A549 (cell line): Measurements from ENCODE around the gene TMEM87B. TPM values are rescaled to one million over a fixed set of nuclear protein-coding genes. Genes with fewer than 3 reads are reported as not detected.

ENCODE experiments used
- ATAC-seq, 2 experiments: fragments of 200-7000 bp in 1 of 2; fragments of >200 bp in 1 of 2; cut with Nextera tagmentation in 1 of 2; cut with Tn5 transposase in 1 of 2; 3 replicates each; pipeline versions ENCODE4 v1.8.0 to v1.9.1; 2018 to 2020; ENCODE audit warnings: mild to moderate bottlenecking in 1 of 2, moderate library complexity in 1 of 2
- CTCF ChIA-PET: fragments of 300-600 bp; sonication (Branson Sonifier 250); formaldehyde crosslinking; extraction: SDS; loops from one replicate; lab custom pipeline; 2021; ENCODE audit warnings: antibody characterized with exemption, inconsistent platforms; lab: Yijun Ruan, JAX
- POLR2A ChIA-PET: fragments of 350-600 bp; formaldehyde crosslinking; extraction: SDS; loops from one replicate; lab custom pipeline; 2021; ENCODE audit warnings: antibody characterized with exemption, inconsistent platforms; lab: Yijun Ruan, JAX
- DNase-seq, 2 experiments: peaks; one replicate each; pipeline versions ENCODE4 v3.0.0 to v3.0.0-alpha.2; 2011 to 2016; ENCODE audit warnings: low read depth in 1 of 2, low spot score in 1 of 2
- FAIRE-seq: peaks from 2 replicates; lab custom pipeline; 2011; peaks lifted over from hg19 to GRCh38; lab: Jason Lieb, UNC
- H3K27ac ChIP-seq, 2 experiments: fragments of >200 bp; sonication (Bioruptor Twin); formaldehyde crosslinking; 3 replicates each; pipeline ENCODE4 v1.5.1; 2016 to 2017
- H3K4me1 ChIP-seq: fragments of >200 bp; sonication (Bioruptor Twin); formaldehyde crosslinking; 3 replicates; pipeline ENCODE4 v1.6.1; 2016
- H3K4me2 ChIP-seq: fragments of >200 bp; sonication (Bioruptor Twin); formaldehyde crosslinking; 3 replicates; pipeline ENCODE4 v1.6.1; 2016
- H3K4me3 ChIP-seq: fragments of >200 bp; sonication (Bioruptor Twin); formaldehyde crosslinking; 3 replicates; pipeline ENCODE4 v1.5.1; 2016
- H3K9me3 ChIP-seq: fragments of >200 bp; sonication (Bioruptor Twin); formaldehyde crosslinking; 3 replicates; pipeline ENCODE4 v1.6.1; 2016
- BHLHE40 ChIP-seq: IDR thresholded peaks from 2 replicates; pipeline ENCODE4 v1.6.1; 2012; ENCODE audit warnings: low read depth, low read length, inconsistent platforms
- CBX8 ChIP-seq: fragments of 200-600 bp; sonication (generic); IDR thresholded peaks from 2 replicates; pipeline ENCODE4 v1.6.1; 2016
- FOSB ChIP-seq: fragments of 250-450 bp; sonication (Bioruptor Pico); IDR thresholded peaks from 2 replicates; pipeline ENCODE4 v1.5.0; 2020; ENCODE audit warnings: mild to moderate bottlenecking, moderate library complexity
- HDAC2 ChIP-seq: fragments of 200-600 bp; sonication (generic); IDR thresholded peaks from 2 replicates; pipeline ENCODE4 v1.6.1; 2016
- HOXA7 ChIP-seq: fragments of 250-450 bp; sonication (Bioruptor Pico); IDR thresholded peaks from 2 replicates; pipeline ENCODE4 v1.5.0; 2020; ENCODE audit warnings: mild to moderate bottlenecking, moderate library complexity
- HOXB5 ChIP-seq: fragments of 250-450 bp; sonication (Bioruptor Pico); IDR thresholded peaks from 2 replicates; pipeline ENCODE4 v1.5.0; 2020; ENCODE audit warnings: mild to moderate bottlenecking, moderate library complexity
- JUN ChIP-seq, 2 experiments: fragments of >200 bp; sonication (Bioruptor Twin); formaldehyde crosslinking; IDR thresholded peaks; 2 replicates in 1 of 2; 3 replicates in 1 of 2; pipeline ENCODE4 v1.6.1; 2016 to 2017
- JUNB ChIP-seq: fragments of >200 bp; sonication (Bioruptor Twin); formaldehyde crosslinking; IDR thresholded peaks from 2 replicates; pipeline ENCODE4 v1.6.1; 2016
- MAZ ChIP-seq: fragments of 150-350 bp; IDR thresholded peaks from 2 replicates; pipeline ENCODE4 v1.6.1; 2014; ENCODE audit warnings: antibody characterized with exemption, low read depth, low read length, borderline replicate concordance
- RAD21 ChIP-seq, 2 experiments: fragments of >200 bp in 1 of 2; sonication (Bioruptor Twin) in 1 of 2; formaldehyde crosslinking in 1 of 2; IDR thresholded peaks in 1 of 2; conservative IDR thresholded peaks in 1 of 2; 2 replicates in 1 of 2; 3 replicates in 1 of 2; pipeline ENCODE4 v1.6.1; 2012 to 2018; ENCODE audit warnings: inconsistent platforms in 1 of 2
- RNF2 ChIP-seq: fragments of 200-600 bp; sonication (generic); IDR thresholded peaks from 2 replicates; pipeline ENCODE4 v1.6.1; 2016; ENCODE audit warnings: low read depth, mild to moderate bottlenecking, antibody characterized with exemption, moderate library complexity, borderline replicate concordance
- SMC3 ChIP-seq: fragments of >200 bp; sonication (Bioruptor Twin); formaldehyde crosslinking; IDR thresholded peaks from 3 replicates; pipeline ENCODE4 v1.6.1; 2018; ENCODE audit warnings: inconsistent platforms
- SREBF2 ChIP-seq: fragments of 450-650 bp; IDR thresholded peaks from 2 replicates; pipeline ENCODE4 v1.6.1; 2014; ENCODE audit warnings: mild to moderate bottlenecking, moderate library complexity
- USF2 ChIP-seq: fragments of 450-650 bp; IDR thresholded peaks from 2 replicates; pipeline ENCODE4 v1.6.1; 2014; ENCODE audit warnings: antibody characterized with exemption
- ZC3H11A ChIP-seq: fragments of 450-650 bp; IDR thresholded peaks from 2 replicates; pipeline ENCODE4 v1.6.1; 2014; ENCODE audit warnings: antibody characterized with exemption, mild to moderate bottlenecking
- ZFP36 ChIP-seq: fragments of 450-650 bp; IDR thresholded peaks from 2 replicates; pipeline ENCODE4 v1.6.1; 2014; ENCODE audit warnings: borderline replicate concordance; ENCODE audit not compliant: partially characterized antibody
- WGBS: methylation state at CpG from one replicate; pipeline ENCODE4 v1.1.6; 2017; ENCODE audit errors: missing lambda C conversion rate; 5-methylcytosine and 5-hydroxymethylcytosine counted together
- polyA plus RNA-seq, 4 experiments: library from polyadenylated mRNA; depleted of rRNA in 3 of 4; stranded (reverse); fragments of >200 nt; fragmentation: RNase III in 1 of 4; extraction: RNeasy Plus Mini Kit Qiagen cat#74134 plus additional on column Dnase treatment in 1 of 4; gene quantifications; 2 replicates in 3 of 4; 3 replicates in 1 of 4; pipeline ENCODE4 v1.2.3, GENCODE V29; 2011 to 2017
- TF ChIP-seq, protein P1 (sequence below): fragments of >200 bp; sonication (Bioruptor Twin); formaldehyde crosslinking; IDR thresholded peaks from 3 replicates; pipeline ENCODE4 v1.5.1; 2016
- TF ChIP-seq, protein P2 (sequence below): fragments of >200 bp; sonication (Bioruptor Twin); formaldehyde crosslinking; IDR thresholded peaks from 2 replicates; pipeline ENCODE4 v1.6.1; 2016
- TF ChIP-seq, protein P3 (sequence below): IDR thresholded peaks from 2 replicates; pipeline ENCODE4 v1.6.1; 2012
- TF ChIP-seq, protein P4 (sequence below): fragments of 250-450 bp; sonication (Bioruptor Pico); IDR thresholded peaks from 2 replicates; pipeline ENCODE4 v1.5.0; 2020; ENCODE audit warnings: low read depth, mild to moderate bottlenecking, moderate library complexity

TMEM87B gene
- polyA plus RNA-seq, 2 of the 4 experiments (the other 2 are of a cell fraction), result 12.3 to 27.0 TPM

DNA sequence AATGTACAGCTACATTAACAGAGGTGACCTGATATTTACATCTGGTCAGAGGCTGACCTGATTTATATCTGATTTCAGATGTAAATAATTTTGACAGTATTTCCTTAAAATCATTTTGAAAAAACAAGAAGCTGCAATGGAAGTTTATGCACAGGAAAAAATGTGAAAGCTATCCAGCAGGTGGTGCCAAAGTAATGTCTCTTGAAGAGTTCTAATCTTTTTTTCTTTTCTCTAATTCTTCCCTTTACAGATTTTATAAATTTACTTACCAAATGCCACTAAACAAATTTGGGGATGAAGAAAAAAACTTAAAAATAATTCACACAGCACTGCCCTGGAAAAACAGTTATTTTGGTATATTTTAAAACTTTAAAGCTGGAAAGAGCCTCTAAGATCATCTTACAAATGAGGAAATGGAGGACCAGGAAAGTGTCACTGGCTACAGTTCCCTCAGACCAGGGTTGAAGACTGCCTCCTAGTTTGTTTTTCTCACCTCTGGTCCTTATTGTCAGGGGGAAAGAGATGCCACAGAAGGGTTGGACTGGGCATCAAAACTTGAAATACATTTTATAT, 66.7 kb downstream of the TMEM87B start:
- Histone ChIP-seq H3K4me3 (no peak overlapping the region), H3K27ac (no peak overlapping the region), H3K4me2 (no peak overlapping the region), H3K9me3 (no peaks in the 10 kb centered on the region), H3K4me1 (no peaks in the 10 kb centered on the region)
- FAIRE-seq (no peak), ATAC-seq (no peak), DNase-seq (peak; percentile 12 to 47)
- ChIA-PET CTCF (interaction anchor here (0.5 to 2.2 kb wide), 21 partner anchors 10 to 605 kb away, joined by 3 to 9 read pairs (median 4); no protein-coding TSS in a partner anchor), POLR2A (interaction anchor here (0.6 kb wide), 1 partner anchor 177 kb away, joined by 4 read pairs; no protein-coding TSS in a partner anchor)
- TF ChIP-seq, protein P1, sequence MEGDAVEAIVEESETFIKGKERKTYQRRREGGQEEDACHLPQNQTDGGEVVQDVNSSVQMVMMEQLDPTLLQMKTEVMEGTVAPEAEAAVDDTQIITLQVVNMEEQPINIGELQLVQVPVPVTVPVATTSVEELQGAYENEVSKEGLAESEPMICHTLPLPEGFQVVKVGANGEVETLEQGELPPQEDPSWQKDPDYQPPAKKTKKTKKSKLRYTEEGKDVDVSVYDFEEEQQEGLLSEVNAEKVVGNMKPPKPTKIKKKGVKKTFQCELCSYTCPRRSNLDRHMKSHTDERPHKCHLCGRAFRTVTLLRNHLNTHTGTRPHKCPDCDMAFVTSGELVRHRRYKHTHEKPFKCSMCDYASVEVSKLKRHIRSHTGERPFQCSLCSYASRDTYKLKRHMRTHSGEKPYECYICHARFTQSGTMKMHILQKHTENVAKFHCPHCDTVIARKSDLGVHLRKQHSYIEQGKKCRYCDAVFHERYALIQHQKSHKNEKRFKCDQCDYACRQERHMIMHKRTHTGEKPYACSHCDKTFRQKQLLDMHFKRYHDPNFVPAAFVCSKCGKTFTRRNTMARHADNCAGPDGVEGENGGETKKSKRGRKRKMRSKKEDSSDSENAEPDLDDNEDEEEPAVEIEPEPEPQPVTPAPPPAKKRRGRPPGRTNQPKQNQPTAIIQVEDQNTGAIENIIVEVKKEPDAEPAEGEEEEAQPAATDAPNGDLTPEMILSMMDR, result peak; percentile 76
- no peak for TF ChIP-seq USF2
- TF ChIP-seq RNF2, result no peak
- TF ChIP-seq HOXB5 (CRISPR knock-in tag), result no peak
- TF ChIP-seq RAD21 (conservative IDR thresholded peaks at IDR 0.05 in 1 of 2, IDR thresholded peaks at IDR 0.05 in 1 of 2), result peak; percentile 76 to 77
- TF ChIP-seq HOXA7, result no peak
- TF ChIP-seq ZFP36, result no peak
- no peak for TF ChIP-seq JUNB
- TF ChIP-seq SMC3, result peak; percentile 68

DNA sequence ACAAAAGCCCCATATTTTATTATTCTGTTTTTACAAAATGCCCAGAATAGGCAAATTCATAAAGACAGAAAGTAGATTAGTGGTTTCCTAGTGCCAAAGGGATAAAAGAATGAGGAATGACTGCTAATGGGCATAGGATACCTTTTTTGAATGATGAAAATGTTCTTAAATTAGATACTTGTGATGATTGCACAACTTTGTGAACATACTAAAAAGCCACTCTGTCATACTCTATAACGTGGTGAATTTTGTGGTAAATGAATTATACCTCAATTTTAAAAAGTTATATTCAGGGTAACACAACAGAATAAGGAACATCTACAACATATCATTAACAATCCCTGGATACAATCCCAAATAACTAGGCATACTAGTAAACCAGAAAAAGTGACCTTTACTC, 74.0 kb downstream of the TMEM87B start:
- no peak for ATAC-seq
- no peak overlapping the region for H3K4me3 ChIP-seq
- no peaks in the 10 kb centered on the region for H3K4me1 ChIP-seq
- TF ChIP-seq RAD21 (conservative IDR thresholded peaks at IDR 0.05 in 1 of 2, IDR thresholded peaks at IDR 0.05 in 1 of 2) (no peak), BHLHE40 (no peak), CBX8 (no peak), USF2 (no peak), HDAC2 (no peak), ZFP36 (no peak), FOSB (CRISPR knock-in tag) (no peak), ZC3H11A (no peak), SREBF2 (no peak), MAZ (no peak), JUNB (no peak), JUN (IDR thresholded peaks at IDR 0.05) (no peak)
- TF ChIP-seq, protein P2, sequence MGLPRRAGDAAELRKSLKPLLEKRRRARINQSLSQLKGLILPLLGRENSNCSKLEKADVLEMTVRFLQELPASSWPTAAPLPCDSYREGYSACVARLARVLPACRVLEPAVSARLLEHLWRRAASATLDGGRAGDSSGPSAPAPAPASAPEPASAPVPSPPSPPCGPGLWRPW, result no peak
- TF ChIP-seq, protein P3, sequence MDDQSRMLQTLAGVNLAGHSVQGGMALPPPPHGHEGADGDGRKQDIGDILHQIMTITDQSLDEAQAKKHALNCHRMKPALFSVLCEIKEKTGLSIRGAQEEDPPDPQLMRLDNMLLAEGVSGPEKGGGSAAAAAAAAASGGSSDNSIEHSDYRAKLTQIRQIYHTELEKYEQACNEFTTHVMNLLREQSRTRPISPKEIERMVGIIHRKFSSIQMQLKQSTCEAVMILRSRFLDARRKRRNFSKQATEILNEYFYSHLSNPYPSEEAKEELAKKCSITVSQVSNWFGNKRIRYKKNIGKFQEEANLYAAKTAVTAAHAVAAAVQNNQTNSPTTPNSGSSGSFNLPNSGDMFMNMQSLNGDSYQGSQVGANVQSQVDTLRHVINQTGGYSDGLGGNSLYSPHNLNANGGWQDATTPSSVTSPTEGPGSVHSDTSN, result no peak
- TF ChIP-seq, protein P4, sequence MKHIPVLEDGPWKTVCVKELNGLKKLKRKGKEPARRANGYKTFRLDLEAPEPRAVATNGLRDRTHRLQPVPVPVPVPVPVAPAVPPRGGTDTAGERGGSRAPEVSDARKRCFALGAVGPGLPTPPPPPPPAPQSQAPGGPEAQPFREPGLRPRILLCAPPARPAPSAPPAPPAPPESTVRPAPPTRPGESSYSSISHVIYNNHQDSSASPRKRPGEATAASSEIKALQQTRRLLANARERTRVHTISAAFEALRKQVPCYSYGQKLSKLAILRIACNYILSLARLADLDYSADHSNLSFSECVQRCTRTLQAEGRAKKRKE (CRISPR knock-in tag), result no peak
- TF ChIP-seq, all 56 proteins: peak for 0
- CTCF ChIA-PET, result no interaction called here
- no peak overlapping the region for H3K4me2 ChIP-seq
- 0 out of 3 replicates have a peak, but pooled peaks cover 3% of the 10 kb centered on the region for H3K9me3 ChIP-seq
- POLR2A ChIA-PET, result no interaction called here
- DNase-seq, result no peak
- no peak for FAIRE-seq
- no peak overlapping the region for H3K27ac ChIP-seq
- WGBS, result 63% methylated on average over 1 of the region's 1 CpG
